Fibroblast of peridontal ligament (primary cell): ENCODE results near the gene EEA1.
A peak's percentile ranks its signal among the peaks of the same experiment; 100 is the strongest.
"Not testable (repeated sequence)": the region's sequence is repeated elsewhere in the genome, so short reads cannot be mapped to it uniquely, and the experiment has no call there.

Experiments used
- DNase-seq: peaks from one replicate; pipeline ENCODE4 v3.0.0-alpha.2; 2010; ENCODE audit errors: extremely low read depth

EEA1 gene

GRCh38 chr12:92810370-92810769, 118.7 kb downstream of the EEA1 start:
- no peak for DNase-seq

GRCh38 chr12:92803903-92804302, 125.2 kb downstream of the EEA1 start:
- DNase-seq: no peak

- no peak for DNase-seq
Observed at GRCh38 chr12:92802906-92803305, 126.2 kb downstream of the EEA1 start.

- DNase-seq: no peak
Observed at GRCh38 chr12:92796650-92797049, 132.4 kb downstream of the EEA1 start.

GRCh38 chr12:92794814-92795213, 134.3 kb downstream of the EEA1 start:
- no peak for DNase-seq

GRCh38 chr12:92794356-92794755, 134.7 kb downstream of the EEA1 start:
- DNase-seq: not testable (repeated sequence)

GRCh38 chr12:92786045-92786444, 143.1 kb downstream of the EEA1 start:
- DNase-seq: peak; percentile 82

- DNase-seq: no peak
Observed at GRCh38 chr12:92785563-92785950, 143.5 kb downstream of the EEA1 start.

GRCh38 chr12:92784797-92785562, 144.1 kb downstream of the EEA1 start:
- peak; percentile 72 for DNase-seq

- peak; percentile 94 for DNase-seq
Observed at GRCh38 chr12:92784356-92784755, 144.7 kb downstream of the EEA1 start.

- peak; percentile 62 for DNase-seq
Observed at GRCh38 chr12:92779902-92780301, 149.2 kb downstream of the EEA1 start.

- peak; percentile 65 for DNase-seq
Observed at GRCh38 chr12:92778525-92778924, 150.6 kb downstream of the EEA1 start.

GRCh38 chr12:92775416-92775815, 153.7 kb downstream of the EEA1 start:
- DNase-seq: no peak

GRCh38 chr12:92771001-92771400, 158.1 kb downstream of the EEA1 start:
- no peak for DNase-seq

GRCh38 chr12:92769124-92769901, 159.8 kb downstream of the EEA1 start:
- peak; percentile 55 for DNase-seq

GRCh38 chr12:92765871-92766270, 163.2 kb downstream of the EEA1 start:
- DNase-seq: no peak

- DNase-seq: no peak
Observed at GRCh38 chr12:92764831-92765230, 164.3 kb downstream of the EEA1 start.

- DNase-seq: no peak
Observed at GRCh38 chr12:92762773-92763172, 166.3 kb downstream of the EEA1 start.

- peak; percentile 93 for DNase-seq
Observed at GRCh38 chr12:92759634-92760268, 169.3 kb downstream of the EEA1 start.

- DNase-seq: no peak
Observed at GRCh38 chr12:92757597-92758121, 171.4 kb downstream of the EEA1 start.

- DNase-seq: no peak
Observed at GRCh38 chr12:92756898-92757596, 172.0 kb downstream of the EEA1 start.
